Neuronal stem cell (in vitro differentiated cells): Measurements from ENCODE around the gene ABLIM2.

Source experiments
- DNase-seq: peaks from one replicate; pipeline ENCODE4 v3.0.0-alpha.2; 2013; ENCODE audit warnings: low spot score
- H2AFZ ChIP-seq: one replicate; pipeline ENCODE4 v1.6.1; 2013; ENCODE audit warnings: mild to moderate bottlenecking, low read length, inconsistent platforms
- H2AK5ac ChIP-seq: 2 replicates; pipeline ENCODE4 v1.6.1; 2013; ENCODE audit warnings: low read depth, mild to moderate bottlenecking, inconsistent platforms, low read length, moderate library complexity, mixed read lengths
- H2BK120ac ChIP-seq: 2 replicates; pipeline ENCODE4 v1.6.1; 2013; ENCODE audit warnings: low read depth, mild to moderate bottlenecking, inconsistent platforms, low read length, moderate library complexity, mixed read lengths
- H2BK12ac ChIP-seq: one replicate; pipeline ENCODE4 v1.6.1; 2013; ENCODE audit warnings: low read length, inconsistent platforms
- H2BK15ac ChIP-seq: 2 replicates; pipeline ENCODE4 v1.6.1; 2013; ENCODE audit warnings: mild to moderate bottlenecking, low read length, inconsistent platforms, mixed read lengths
- H2BK5ac ChIP-seq: one replicate; pipeline ENCODE4 v1.6.1; 2013; ENCODE audit warnings: inconsistent platforms, mild to moderate bottlenecking, low read length, moderate library complexity
- H3K14ac ChIP-seq: one replicate; pipeline ENCODE4 v1.6.1; 2013; ENCODE audit warnings: low read length, inconsistent platforms
- H3K18ac ChIP-seq: 2 replicates; pipeline ENCODE4 v1.6.1; 2013; ENCODE audit warnings: low read length, inconsistent platforms
- H3K23ac ChIP-seq: 2 replicates; pipeline ENCODE4 v1.6.1; 2013; ENCODE audit warnings: low read depth, mild to moderate bottlenecking, mixed read lengths, low read length, inconsistent platforms; ENCODE audit not compliant: poor library complexity
- H3K27ac ChIP-seq: replicated peaks from 3 replicates; pipeline ENCODE4 v1.5.1; 2013; ENCODE audit warnings: low read length, inconsistent platforms
- H3K27me3 ChIP-seq, 3 experiments: 2 replicates each; pipeline ENCODE4 v1.6.1; 2013; ENCODE audit warnings: low read length in 3 of 3, mild to moderate bottlenecking in 2 of 3, inconsistent platforms in 1 of 3, low read depth in 1 of 3, mixed read lengths in 1 of 3, moderate library complexity in 1 of 3; ENCODE audit not compliant: control insufficient read depth in 3 of 3, insufficient read depth in 3 of 3
- H3K36me3 ChIP-seq, 2 donors: replicated peaks in 1 of 2; 2 replicates each; pipeline ENCODE4 v1.6.1; 2013; ENCODE audit warnings: low read length in 2 of 2; ENCODE audit not compliant: control insufficient read depth in 2 of 2, insufficient read depth in 2 of 2
- H3K4ac ChIP-seq: 2 replicates; pipeline ENCODE4 v1.6.1; 2013; ENCODE audit warnings: inconsistent platforms, mild to moderate bottlenecking, low read length, moderate library complexity
- H3K4me1 ChIP-seq, 2 donors: 1 replicate in 1 of 2; 2 replicates in 1 of 2; pipeline ENCODE4 v1.6.1; 2013; ENCODE audit warnings: low read length in 2 of 2, low read depth in 1 of 2; ENCODE audit not compliant: control insufficient read depth in 2 of 2, insufficient read depth in 1 of 2
- H3K4me2 ChIP-seq: one replicate; pipeline ENCODE4 v1.6.1; 2013; ENCODE audit warnings: mild to moderate bottlenecking, low read length, inconsistent platforms; ENCODE audit not compliant: insufficient read depth, poor library complexity, severe bottlenecking
- H3K4me3 ChIP-seq, 2 donors: 2 replicates each; pipeline ENCODE4 v1.5.1; 2013; ENCODE audit warnings: low read length in 2 of 2, mild to moderate bottlenecking in 2 of 2, inconsistent platforms in 1 of 2, moderate library complexity in 1 of 2
- H3K79me1 ChIP-seq: one replicate; pipeline ENCODE4 v1.6.1; 2013; ENCODE audit warnings: low read depth, mild to moderate bottlenecking, inconsistent platforms, low read length, moderate library complexity
- H3K9ac ChIP-seq: one replicate; pipeline ENCODE4 v1.6.1; 2013; ENCODE audit warnings: mild to moderate bottlenecking, low read depth, low read length, inconsistent platforms; ENCODE audit not compliant: poor library complexity
- H3K9me3 ChIP-seq, 2 donors: replicated peaks in 1 of 2; 2 replicates each; pipeline versions ENCODE3 to v1.6.1; 2013; ENCODE audit warnings: low read length in 2 of 2, mild to moderate bottlenecking in 2 of 2, inconsistent platforms in 1 of 2, low read depth in 1 of 2, mixed read lengths in 1 of 2, moderate library complexity in 1 of 2; ENCODE audit not compliant: control insufficient read depth in 2 of 2, insufficient read depth in 1 of 2
- H4K8ac ChIP-seq: one replicate; pipeline ENCODE4 v1.6.1; 2013; ENCODE audit warnings: low read depth, mild to moderate bottlenecking, inconsistent platforms, low read length, moderate library complexity
- H4K91ac ChIP-seq: one replicate; pipeline ENCODE4 v1.6.1; 2013; ENCODE audit warnings: low read length, low read depth, mild to moderate bottlenecking, inconsistent platforms; ENCODE audit not compliant: poor library complexity
- WGBS, 2 donors: extraction: QIAGEN DNeasy Blood & Tissue Kit; methylation state at CpG; one replicate each; pipeline ENCODE4 v1.1.7; 2013; ENCODE audit warnings: missing lambda C conversion rate in 2 of 2, mixed read lengths in 1 of 2; ENCODE audit not compliant: insufficient read length in 2 of 2, insufficient replicate concordance in 1 of 2; ENCODE audit errors: extremely low coverage in 2 of 2; 5-methylcytosine and 5-hydroxymethylcytosine counted together

Gene ABLIM2

GRCh38 chr4:8112672-8113071, 45.9 kb downstream of the ABLIM2 start:
- Histone ChIP-seq H3K14ac (no peak overlapping the region), H3K4me3 (peak overlapping the region in 1 of 2 donors; percentile 21), H3K23ac (no peak overlapping the region), H2AFZ (no peak overlapping the region), H3K27ac (no peak overlapping the region), H3K9me3 (no peaks in the 10 kb centered on the region), H3K18ac (peak overlapping the region; percentile 11), H3K4me1 (peaks cover 0 to 5% of the 10 kb centered on the region in 2 donors), H2BK15ac (no peak overlapping the region), H2BK120ac (no peak overlapping the region), H3K27me3 (peaks cover 0 to 30% (median 0%) of the 10 kb centered on the region in 3 experiments), H3K4me2 (no peak overlapping the region), H3K9ac (no peak overlapping the region), H2BK12ac (no peak overlapping the region), H2BK5ac (no peak overlapping the region), H3K4ac (no peak overlapping the region), H4K91ac (no peak overlapping the region), H3K36me3 (no peaks in the 10 kb centered on the region), H2AK5ac (no peak overlapping the region), H3K79me1 (no peaks in the 10 kb centered on the region), H4K8ac (no peak overlapping the region)
- DNase-seq = no peak
- WGBS, 2 donors = no CpG with 5 or more reads among the region's 10 CpGs

- no CpG with 5 or more reads among the region's 9 CpGs for WGBS, 2 donors
Observed at GRCh38 chr4:8112036-8112576, 46.5 kb downstream of the ABLIM2 start.

GRCh38 chr4:8110071-8110986, 48.3 kb downstream of the ABLIM2 start:
- H3K27ac ChIP-seq = no peak overlapping the region
- H2BK15ac ChIP-seq = no peak overlapping the region
- H2BK120ac ChIP-seq = no peak overlapping the region
- H3K4me3 ChIP-seq = no peak overlapping the region
- no peak overlapping the region for H3K14ac ChIP-seq
- no peak overlapping the region for H2BK12ac ChIP-seq
- no peak overlapping the region for H3K18ac ChIP-seq
- H4K91ac ChIP-seq = no peak overlapping the region
- H3K27me3 ChIP-seq = peaks cover 0 to 38% (median 0%) of the 10 kb centered on the region in 3 experiments
- peaks cover 0 to 5% of the 10 kb centered on the region in 2 donors for H3K4me1 ChIP-seq
- peak; percentile 26 for DNase-seq
- no peak overlapping the region for H3K23ac ChIP-seq
- no peak overlapping the region for H3K4me2 ChIP-seq
- no peak overlapping the region for H3K9ac ChIP-seq
- H3K4ac ChIP-seq = no peak overlapping the region
- H3K9me3 ChIP-seq = peaks cover 0 to 2% of the 10 kb centered on the region in 2 donors
- no peak overlapping the region for H4K8ac ChIP-seq
- H2BK5ac ChIP-seq = no peak overlapping the region
- H2AK5ac ChIP-seq = peak overlapping the region; percentile 3
- H2AFZ ChIP-seq = no peak overlapping the region
- H3K79me1 ChIP-seq = no peaks in the 10 kb centered on the region
- WGBS, 2 donors = no CpG with 5 or more reads among the region's 29 CpGs
- no peaks in the 10 kb centered on the region for H3K36me3 ChIP-seq

More at GRCh38 chr4:8112036-8112576, 46.5 kb downstream of the ABLIM2 start:
- H3K14ac ChIP-seq = no peak overlapping the region
- no peak overlapping the region for H2BK120ac ChIP-seq
- H3K79me1 ChIP-seq = no peaks in the 10 kb centered on the region
- H4K91ac ChIP-seq = no peak overlapping the region
- no peak overlapping the region for H3K4ac ChIP-seq
- H2AFZ ChIP-seq = no peak overlapping the region
- no peak overlapping the region for H3K4me2 ChIP-seq
- no peak overlapping the region for H2BK5ac ChIP-seq
- no peak for DNase-seq
- no peak overlapping the region for H3K9ac ChIP-seq
- H4K8ac ChIP-seq = no peak overlapping the region
- no peaks in the 10 kb centered on the region for H3K36me3 ChIP-seq
- H3K9me3 ChIP-seq = no peaks in the 10 kb centered on the region
- H3K27ac ChIP-seq = no peak overlapping the region
- no peak overlapping the region for H2BK15ac ChIP-seq
- no peak overlapping the region for H2BK12ac ChIP-seq
- H3K18ac ChIP-seq = no peak overlapping the region
- peaks cover 0 to 30% (median 0%) of the 10 kb centered on the region in 3 experiments for H3K27me3 ChIP-seq
- no peak overlapping the region for H3K4me3 ChIP-seq
- H3K23ac ChIP-seq = no peak overlapping the region
- peaks cover 0 to 5% of the 10 kb centered on the region in 2 donors for H3K4me1 ChIP-seq
- no peak overlapping the region for H2AK5ac ChIP-seq

- Histone ChIP-seq H3K27me3 (peaks cover 0 to 46% (median 0%) of the 10 kb centered on the region in 3 experiments), H2AFZ (no peak overlapping the region), H2BK15ac (no peak overlapping the region), H4K8ac (no peak overlapping the region), H3K36me3 (no peaks in the 10 kb centered on the region), H3K79me1 (no peaks in the 10 kb centered on the region), H3K23ac (no peak overlapping the region), H4K91ac (no peak overlapping the region), H3K9me3 (peaks cover 0 to 2% of the 10 kb centered on the region in 2 donors), H3K4me1 (peaks cover 3 to 9% of the 10 kb centered on the region in 2 donors), H3K4me2 (no peak overlapping the region), H3K9ac (no peak overlapping the region), H2BK5ac (no peak overlapping the region), H2AK5ac (peak overlapping the region; percentile 22), H2BK12ac (no peak overlapping the region), H3K4ac (no peak overlapping the region), H2BK120ac (no peak overlapping the region), H3K27ac (no peak overlapping the region), H3K18ac (peak overlapping the region; percentile 32), H3K4me3 (no peak overlapping the region), H3K14ac (no peak overlapping the region)
- DNase-seq = no peak
- no CpG with 5 or more reads among the region's 20 CpGs for WGBS, 2 donors
Observed at GRCh38 chr4:8109406-8110065, 49.1 kb downstream of the ABLIM2 start.
